ENCODE results near the gene SLC7A7. TPM values are rescaled to one million over a fixed set of nuclear protein-coding genes. Genes with fewer than 3 reads are reported as not detected.

Gene SLC7A7
- polyA plus RNA-seq, 3 donors: 262 to 425 (median 371) TPM

- Histone ChIP-seq H3K4me1 (ENCODE audit: control insufficient read depth in 1 of 2, insufficient read depth in 2 of 2, low read length in 2 of 2) (peaks cover 29 to 43% of the 10 kb centered on the region in 2 donors), H3K27ac (ENCODE audit: low read depth in 1 of 2, low read length in 2 of 2) (no peak overlapping the region), H3K27me3 (ENCODE audit: control insufficient read depth in 2 of 2, insufficient read depth in 2 of 2, low read length in 2 of 2) (peaks cover 0 to 21% of the 10 kb centered on the region in 2 donors), H3K4me3 (replicated peaks in 1 of 3; ENCODE audit: low read depth in 2 of 3, low read length in 3 of 3) (peak overlapping the region; percentile 44 to 82 (median 77)), H3K4me2 (replicated peaks; ENCODE audit: extremely low read depth, low read length, poor library complexity, severe bottlenecking) (peak overlapping the region; percentile 98), H3K79me2 (ENCODE audit: insufficient read depth, low read length) (no peaks in the 10 kb centered on the region), H3K36me3 (replicated peaks in 1 of 2; ENCODE audit: control insufficient read depth in 1 of 2, insufficient read depth in 2 of 2, low read length in 2 of 2) (peaks cover 16 to 22% of the 10 kb centered on the region in 2 donors), H3K9me3 (replicated peaks in 1 of 2; ENCODE audit: control insufficient read depth in 1 of 2, insufficient read depth in 1 of 2, low read length in 2 of 2) (peaks cover 0 to 3% of the 10 kb centered on the region in 2 donors), H4K20me1 (ENCODE audit: insufficient read depth, low read length) (no peaks in the 10 kb centered on the region), H3K9ac (ENCODE audit: insufficient read depth, low read length, poor library complexity, severe bottlenecking) (peak overlapping the region; percentile 68), H2AFZ (ENCODE audit: insufficient read depth, low read depth, low read length, poor library complexity, severe bottlenecking) (peak overlapping the region; percentile 88)
- Mint-ChIP-seq H3K36me3 (peaks cover 31 to 32% of the 10 kb centered on the region in 2 donors), H3K9me3 (peaks cover 3 to 12% (median 7%) of the 10 kb centered on the region in 7 donors), H3K27me3 (ENCODE audit: low read depth in 3 of 3) (peaks cover 23 to 34% (median 25%) of the 10 kb centered on the region in 3 donors), H3K4me3 (peak overlapping the region; percentile 57 to 73), H3K4me1 (peaks cover 38% of the 10 kb centered on the region), H3K27ac (no peak overlapping the region)
- DNase-seq: no peak
- TF ChIP-seq CTCF (IDR thresholded peaks at IDR 0.05): no peak
- WGBS (ENCODE audit: insufficient coverage): 92% methylated on average over 8 of the region's 25 CpGs
- intact Hi-C loops (cut with micrococcal nuclease): no loop called here
Measured at GRCh38 chr14:22837750-22838538, 22.7 kb upstream of the SLC7A7 start.

- Histone ChIP-seq H3K9me3 (replicated peaks in 1 of 2; ENCODE audit: control insufficient read depth in 1 of 2, insufficient read depth in 1 of 2, low read length in 2 of 2) (peaks cover 0 to 3% of the 10 kb centered on the region in 2 donors), H3K27ac (ENCODE audit: low read depth in 1 of 2, low read length in 2 of 2) (peak overlapping the region; percentile 14 to 15), H3K4me3 (replicated peaks in 1 of 3; ENCODE audit: low read depth in 2 of 3, low read length in 3 of 3) (peak overlapping the region; percentile 44 to 82 (median 77)), H3K36me3 (replicated peaks in 1 of 2; ENCODE audit: control insufficient read depth in 1 of 2, insufficient read depth in 2 of 2, low read length in 2 of 2) (peaks cover 17 to 22% of the 10 kb centered on the region in 2 donors), H3K9ac (ENCODE audit: insufficient read depth, low read length, poor library complexity, severe bottlenecking) (peak overlapping the region; percentile 68), H3K4me1 (ENCODE audit: control insufficient read depth in 1 of 2, insufficient read depth in 2 of 2, low read length in 2 of 2) (peaks cover 29 to 43% of the 10 kb centered on the region in 2 donors), H3K79me2 (ENCODE audit: insufficient read depth, low read length) (no peaks in the 10 kb centered on the region), H4K20me1 (ENCODE audit: insufficient read depth, low read length) (no peaks in the 10 kb centered on the region), H3K27me3 (ENCODE audit: control insufficient read depth in 2 of 2, insufficient read depth in 2 of 2, low read length in 2 of 2) (peaks cover 0 to 21% of the 10 kb centered on the region in 2 donors), H3K4me2 (replicated peaks; ENCODE audit: extremely low read depth, low read length, poor library complexity, severe bottlenecking) (peak overlapping the region; percentile 98), H2AFZ (ENCODE audit: insufficient read depth, low read depth, low read length, poor library complexity, severe bottlenecking) (peak overlapping the region; percentile 88)
- Mint-ChIP-seq H3K36me3 (peaks cover 31 to 32% of the 10 kb centered on the region in 2 donors), H3K4me1 (peaks cover 38% of the 10 kb centered on the region), H3K4me3 (peak overlapping the region; percentile 100), H3K27me3 (ENCODE audit: low read depth in 3 of 3) (peaks cover 23 to 34% (median 23%) of the 10 kb centered on the region in 3 donors), H3K27ac (peak overlapping the region; percentile 78 to 95 (median 84)), H3K9me3 (peaks cover 3 to 12% (median 7%) of the 10 kb centered on the region in 7 donors)
- no peak for TF ChIP-seq CTCF (IDR thresholded peaks at IDR 0.05)
- intact Hi-C loops (cut with micrococcal nuclease): no loop called here
- WGBS (ENCODE audit: insufficient coverage): under 1% methylated on average over 32 of the region's 57 CpGs
- peak in 2 of 3 donors; percentile 29 for DNase-seq
Measured at GRCh38 chr14:22837114-22837749, 22.0 kb upstream of the SLC7A7 start.

Measured in CD14-positive monocyte (primary cell).